ENCODE data around the gene C22orf15.

Gene C22orf15

DNA sequence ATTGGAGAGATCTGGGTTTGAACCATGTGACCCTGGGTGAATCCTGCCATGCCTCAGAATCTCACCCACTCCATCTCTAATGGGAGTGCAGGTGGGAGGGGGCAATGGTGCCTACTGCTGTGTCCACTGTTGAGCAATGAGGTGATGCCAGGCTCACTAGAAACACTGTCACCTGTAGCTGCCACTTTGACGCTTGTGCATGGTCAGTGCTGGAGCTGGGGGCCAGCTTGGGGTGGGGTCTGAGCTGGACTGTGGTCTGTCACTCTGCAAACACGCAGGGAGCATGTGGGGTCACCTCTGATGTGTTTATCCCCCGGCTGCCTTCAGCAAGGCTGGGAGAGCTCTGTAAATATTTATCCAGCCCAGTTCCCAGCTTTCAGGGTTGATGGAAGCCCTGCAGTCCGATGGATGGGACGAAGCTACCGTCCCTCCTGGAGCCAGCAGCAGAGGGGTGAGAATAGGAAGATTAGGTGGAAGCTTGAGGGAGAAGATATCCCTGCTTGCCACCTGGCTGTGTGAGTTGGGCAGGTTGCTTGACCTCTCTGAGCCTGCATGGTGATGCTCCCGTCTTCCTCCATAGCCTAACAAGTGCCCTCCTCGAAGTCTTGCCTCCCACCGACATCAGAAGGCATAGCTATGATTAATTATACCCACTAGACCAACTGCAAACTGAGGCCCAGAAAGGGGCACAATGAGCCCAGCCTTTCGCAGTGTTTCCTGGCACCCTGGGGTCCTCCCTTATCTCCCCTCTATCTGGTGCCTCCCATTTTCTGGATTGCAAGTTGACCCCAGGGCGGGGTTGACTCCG lies 11.5 kb downstream of the C22orf15 start:
- DNase-seq = no peak

DNA sequence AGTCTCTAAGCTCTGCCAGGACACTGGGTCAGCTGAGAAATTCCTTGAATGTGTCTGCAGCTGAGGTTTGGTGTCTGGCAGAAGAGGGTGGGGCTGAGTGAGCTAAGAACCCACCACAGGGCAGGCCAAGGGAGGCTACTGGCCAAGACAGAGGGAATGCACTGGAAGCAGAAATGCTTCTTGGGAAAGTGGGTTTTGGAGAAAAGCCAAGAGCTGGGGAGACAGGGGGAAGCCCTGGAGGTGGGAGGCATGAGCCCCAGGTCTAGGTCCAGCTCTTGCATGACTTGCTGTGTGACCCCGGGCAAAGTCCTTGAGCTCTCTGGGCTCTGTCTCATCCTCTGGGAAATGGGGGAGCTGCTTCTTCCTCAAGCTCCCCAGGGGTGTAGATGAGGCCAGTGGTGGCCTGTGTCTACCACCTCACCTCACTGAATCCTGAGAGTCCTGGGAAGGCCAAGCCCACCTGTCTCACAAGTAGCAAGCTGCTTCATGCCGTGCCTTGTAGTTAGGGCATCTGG lies 12.2 kb downstream of the C22orf15 start:
- DNase-seq = no peak

- DNase-seq = no peak
Measured at GRCh38 chr22:23775779-23776375, 13.1 kb downstream of the C22orf15 start.

DNA sequence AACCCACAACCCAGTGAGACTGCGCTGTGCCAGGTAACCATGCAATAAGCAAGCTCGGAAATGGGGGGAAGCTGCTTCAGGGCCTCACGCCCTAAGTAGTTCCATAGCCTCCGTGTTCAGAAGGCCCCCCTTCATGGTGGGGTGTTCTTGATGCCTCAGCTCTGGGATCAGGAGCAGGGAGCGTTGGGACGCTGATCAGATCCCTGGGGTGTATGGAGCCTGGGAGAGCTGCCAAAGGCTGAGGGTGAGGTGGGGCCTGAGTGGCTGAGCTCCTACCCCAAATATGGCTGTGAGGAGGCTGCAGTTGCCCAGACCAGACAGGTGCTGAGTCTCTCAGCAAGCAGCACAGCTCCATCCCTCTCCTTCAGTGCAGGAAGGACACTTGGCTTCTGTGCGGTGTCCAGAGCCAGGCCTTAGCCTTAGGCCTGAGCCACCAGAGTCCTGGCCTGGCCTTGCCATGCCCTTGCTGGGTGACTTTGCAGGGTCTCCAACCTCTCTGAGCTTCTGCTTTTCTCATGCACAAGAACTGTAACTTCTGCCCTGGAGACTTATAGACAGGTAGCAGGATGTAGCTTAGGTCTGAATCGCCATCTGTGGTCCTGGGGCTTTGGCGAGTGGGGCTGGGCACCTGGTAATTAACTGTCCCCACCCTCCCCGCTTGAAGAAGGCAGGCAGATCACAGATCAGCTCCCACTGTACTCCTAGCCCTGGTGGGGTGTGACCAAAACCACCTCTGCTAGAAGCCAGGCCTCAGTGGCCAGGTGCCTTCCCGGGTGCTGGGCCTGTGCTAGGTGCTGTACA lies 15.2 kb downstream of the C22orf15 start:
- no peak for DNase-seq

DNA sequence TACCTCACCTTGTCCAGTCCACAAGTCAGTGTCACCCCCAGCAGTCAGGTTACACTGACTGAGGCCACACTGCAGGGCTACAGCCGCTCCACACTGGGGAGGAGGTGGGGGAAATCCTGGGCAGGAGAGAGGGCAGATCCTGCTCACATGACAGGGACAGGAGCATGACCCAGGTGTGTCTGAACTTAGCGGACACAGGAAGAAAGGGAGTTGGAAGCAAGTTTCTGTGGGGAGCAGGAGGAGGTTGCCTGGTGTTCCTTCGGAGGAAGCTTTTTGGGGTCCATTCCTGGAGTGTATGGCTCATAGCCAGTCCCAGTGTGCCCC lies 15.7 kb downstream of the C22orf15 start:
- no peak for DNase-seq

GRCh38 chr22:23779083-23779482 lies 16.3 kb downstream of the C22orf15 start:
- no peak for DNase-seq

- DNase-seq = no peak
Measured at GRCh38 chr22:23779731-23780130, 16.9 kb downstream of the C22orf15 start.

DNA sequence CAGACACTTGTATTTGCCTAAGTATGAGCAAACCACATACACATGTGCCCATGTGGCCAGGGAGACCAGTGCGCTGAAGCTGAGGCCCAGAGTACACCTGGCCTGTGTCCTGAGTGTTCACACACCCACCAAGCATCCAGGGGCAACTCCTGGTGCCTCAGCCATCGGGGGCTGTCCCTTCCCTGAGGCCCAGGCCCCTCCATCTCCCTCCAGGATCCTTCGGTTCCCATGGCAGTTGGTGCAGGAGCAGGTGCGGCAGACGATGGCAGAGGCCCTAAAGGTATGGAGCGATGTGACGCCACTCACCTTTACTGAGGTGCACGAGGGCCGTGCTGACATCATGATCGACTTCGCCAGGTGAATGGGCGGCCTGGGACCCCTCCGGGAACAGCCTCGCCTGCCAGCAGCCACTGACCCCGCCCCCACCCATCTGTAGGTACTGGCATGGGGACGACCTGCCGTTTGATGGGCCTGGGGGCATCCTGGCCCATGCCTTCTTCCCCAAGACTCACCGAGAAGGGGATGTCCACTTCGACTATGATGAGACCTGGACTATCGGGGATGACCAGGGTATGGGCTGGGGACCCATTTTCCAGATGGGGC lies 17.5 kb downstream of the C22orf15 start:
- DNase-seq = no peak

GRCh38 chr22:23781065-23781464 lies 18.3 kb downstream of the C22orf15 start:
- DNase-seq = no peak

GRCh38 chr22:23781511-23782183 lies 18.9 kb downstream of the C22orf15 start:
- no peak for DNase-seq

DNA sequence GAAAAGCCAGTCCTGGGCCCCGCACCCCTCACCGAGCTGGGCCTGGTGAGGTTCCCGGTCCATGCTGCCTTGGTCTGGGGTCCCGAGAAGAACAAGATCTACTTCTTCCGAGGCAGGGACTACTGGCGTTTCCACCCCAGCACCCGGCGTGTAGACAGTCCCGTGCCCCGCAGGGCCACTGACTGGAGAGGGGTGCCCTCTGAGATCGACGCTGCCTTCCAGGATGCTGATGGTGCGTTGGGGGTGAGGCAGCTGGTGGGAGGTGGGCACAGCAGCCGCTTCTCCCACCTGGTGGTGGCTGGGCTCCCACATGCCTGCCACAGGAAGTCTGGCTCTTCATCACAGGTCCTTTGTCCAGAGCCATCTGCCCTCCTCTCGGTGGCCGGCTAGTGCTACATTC lies 19.5 kb downstream of the C22orf15 start:
- DNase-seq = no peak

GRCh38 chr22:23782703-23783102 lies 19.9 kb downstream of the C22orf15 start:
- DNase-seq = no peak

- no peak for DNase-seq
Measured at GRCh38 chr22:23783265-23784150, 20.7 kb downstream of the C22orf15 start.

- no peak for DNase-seq
Measured at GRCh38 chr22:23784215-23784732, 21.5 kb downstream of the C22orf15 start.

- no peak for DNase-seq
Measured at GRCh38 chr22:23786261-23786710, 23.5 kb downstream of the C22orf15 start.

DNA sequence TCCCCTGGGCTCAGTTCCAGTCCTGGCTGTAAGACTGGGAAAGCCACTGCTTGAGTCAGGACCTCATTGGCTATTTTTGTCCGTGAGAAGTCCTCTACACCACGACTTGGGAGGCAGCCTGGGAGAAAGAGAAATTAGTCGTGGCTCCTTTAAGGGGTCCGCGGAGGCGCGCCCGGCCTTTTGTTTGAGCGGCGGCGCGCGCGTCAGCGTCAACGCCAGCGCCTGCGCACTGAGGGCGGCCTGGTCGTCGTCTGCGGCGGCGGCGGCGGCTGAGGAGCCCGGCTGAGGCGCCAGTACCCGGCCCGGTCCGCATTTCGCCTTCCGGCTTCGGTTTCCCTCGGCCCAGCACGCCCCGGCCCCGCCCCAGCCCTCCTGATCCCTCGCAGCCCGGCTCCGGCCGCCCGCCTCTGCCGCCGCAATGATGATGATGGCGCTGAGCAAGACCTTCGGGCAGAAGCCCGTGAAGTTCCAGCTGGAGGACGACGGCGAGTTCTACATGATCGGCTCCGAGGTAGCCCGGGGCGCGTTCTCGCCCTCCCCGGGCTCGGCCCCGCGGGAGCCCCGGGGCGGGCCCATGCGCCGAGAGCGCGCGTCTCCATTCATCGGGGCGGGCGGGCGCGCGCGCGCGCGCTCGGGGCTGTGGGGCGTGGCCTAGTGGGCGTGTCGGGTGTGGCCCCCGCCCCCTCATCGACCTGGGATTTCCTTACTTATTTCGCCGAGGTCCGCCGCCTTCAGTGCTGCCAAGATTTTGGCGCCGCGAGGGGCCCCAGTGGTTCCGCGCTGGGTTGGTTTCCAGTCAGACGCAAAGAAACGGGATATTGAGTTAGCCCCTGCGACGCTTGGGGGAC lies 24.2 kb downstream of the C22orf15 start, which contains the start of gene SMARCB1:
Gene SMARCB1 (plus strand): TSS at position 215 of the 848 bp plus-strand sequence. CDS start 204 bp downstream, at position 419.
- no peak for DNase-seq

DNA sequence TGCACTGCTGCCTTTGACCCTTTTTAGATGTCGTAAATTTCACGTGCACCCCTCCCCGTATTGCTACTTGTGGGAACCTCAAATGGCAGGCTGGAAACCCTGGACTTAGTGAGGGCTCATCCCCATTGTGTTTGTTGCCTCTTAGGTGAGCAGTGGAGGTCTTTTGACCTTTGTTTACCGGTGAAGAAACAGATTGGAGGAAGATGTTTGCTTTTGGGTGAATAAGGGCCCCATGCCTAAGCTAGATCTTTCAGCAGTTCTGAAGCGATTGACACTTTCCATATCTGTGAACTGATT lies 24.8 kb downstream of the C22orf15 start:
- DNase-seq = no peak

DNA sequence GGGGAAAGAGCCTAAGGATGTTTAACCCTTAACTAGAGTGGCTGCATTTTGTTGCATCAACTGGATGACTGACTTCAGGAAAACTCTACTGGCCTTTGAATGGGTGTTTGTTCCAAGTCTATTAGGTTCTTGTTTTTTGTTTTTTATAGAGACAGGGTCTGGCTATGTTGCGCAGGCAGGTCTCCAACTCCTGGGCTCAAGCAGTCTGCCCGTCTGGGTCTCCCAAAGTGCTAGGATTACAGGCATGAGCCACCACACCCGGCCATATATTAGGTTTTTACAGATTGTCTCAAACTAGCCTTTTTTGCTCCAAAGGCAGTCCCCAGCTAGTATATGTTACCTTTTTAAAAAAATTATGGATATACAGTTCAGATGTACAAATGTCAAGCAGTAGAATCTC lies 25.1 kb downstream of the C22orf15 start:
- no peak for DNase-seq

DNA sequence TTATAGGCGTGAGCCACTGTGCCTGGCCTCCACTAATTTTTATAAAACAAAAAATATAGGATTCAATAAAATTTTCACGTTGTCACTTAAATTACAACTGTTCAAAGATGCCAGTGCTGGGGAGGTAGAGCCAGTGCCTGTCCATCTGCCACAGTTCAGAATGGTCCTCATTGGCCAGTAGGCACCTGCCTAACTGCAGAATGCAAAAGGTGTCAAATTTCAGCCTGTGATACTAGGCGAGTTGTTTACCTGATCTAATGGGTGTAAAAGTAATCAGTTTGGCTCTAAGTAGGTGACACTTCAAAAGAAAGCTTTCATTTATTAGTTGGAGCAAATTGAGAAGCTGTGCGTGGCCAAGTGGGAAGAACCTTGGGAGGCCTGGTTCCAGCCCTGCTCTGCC lies 26.3 kb downstream of the C22orf15 start:
- DNase-seq = no peak

DNA sequence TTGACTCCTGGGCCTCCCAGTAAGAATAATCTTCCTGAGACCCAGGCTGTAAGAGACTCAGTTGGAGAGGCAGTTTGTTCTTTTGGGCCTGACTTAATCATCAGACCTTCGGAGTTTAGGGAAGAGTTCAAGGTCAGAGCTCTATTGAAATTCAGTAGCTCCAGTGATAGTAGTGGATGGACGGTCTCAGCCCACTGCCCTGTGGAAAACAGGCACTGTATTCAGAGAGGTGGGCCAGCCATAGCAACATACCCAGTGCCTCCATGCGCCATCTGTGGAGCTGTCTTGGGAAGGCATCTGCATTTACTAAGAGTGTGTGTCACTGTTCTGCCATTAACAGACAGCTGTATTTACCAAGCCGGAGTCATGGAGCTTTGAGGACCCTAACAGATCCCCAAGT lies 26.8 kb downstream of the C22orf15 start:
- no peak for DNase-seq

Data from SIG-M5 (cell line).